GM12878 (cell line): ENCODE data around the gene CALD1. TPM values are rescaled to one million over a fixed set of nuclear protein-coding genes. Genes with fewer than 3 reads are reported as not detected.

ENCODE experiments used
- ATAC-seq: fragments of 200-7000 bp; cut with Tn5 transposase; 3 replicates; pipeline ENCODE4 v1.9.1; 2020; ENCODE audit warnings: mild to moderate bottlenecking, moderate library complexity
- BruUV-seq: library from RNA; stranded (reverse); fragments of 400-500 nt; replicated peaks from 2 replicates; lab custom pipeline; 2021; lab: Mats Ljungman, UMichigan
- CTCF ChIA-PET: fragments of 300-600 bp; sonication (Branson Sonifier 250); formaldehyde crosslinking; extraction: SDS; loops from one replicate; lab custom pipeline; 2021; ENCODE audit warnings: inconsistent platforms; lab: Yijun Ruan, JAX
- POLR2A ChIA-PET: fragments of 350-600 bp; formaldehyde crosslinking; extraction: SDS; loops from one replicate; lab custom pipeline; 2021; ENCODE audit warnings: inconsistent platforms; lab: Charles Lee
- RAD21 ChIA-PET: fragments of 300-600 bp; sonication (Branson Sonifier 250); formaldehyde crosslinking; loops from one replicate; lab custom pipeline; 2023; ENCODE audit warnings: antibody characterized with exemption; ENCODE audit not compliant: unreplicated experiment; lab: Charles Lee
- SMC1A ChIA-PET: fragments of 300-600 bp; sonication (Branson Sonifier 250); formaldehyde crosslinking; loops from one replicate; lab custom pipeline; 2023; ENCODE audit not compliant: unreplicated experiment, uncharacterized antibody; lab: Charles Lee
- DNase-seq: peaks from one replicate; pipeline ENCODE4 v3.0.0-alpha.2; 2011; ENCODE audit warnings: low read depth, low spot score
- FAIRE-seq: peaks from 3 replicates; lab custom pipeline; 2011; peaks lifted over from hg19 to GRCh38; lab: Jason Lieb, UNC
- H2AFZ ChIP-seq: 2 replicates; pipeline ENCODE4 v1.6.0; 2011; ENCODE audit warnings: low read depth, low read length, control low read depth; ENCODE audit not compliant: control insufficient read depth
- H3K27ac ChIP-seq: 2 replicates; pipeline ENCODE4 v1.5.1; 2011; ENCODE audit warnings: control low read depth; ENCODE audit not compliant: control insufficient read depth, insufficient read depth
- H3K27me3 ChIP-seq, 2 experiments: replicated peaks in 1 of 2; 2 replicates each; pipeline versions ENCODE4 v1.6.0 to v1.6.1; 2011; ENCODE audit warnings: low read length in 1 of 2; ENCODE audit not compliant: control insufficient read depth in 2 of 2, insufficient read depth in 2 of 2
- H3K36me3 ChIP-seq, 2 experiments: 2 replicates each; pipeline ENCODE4 v1.5.1; 2011; ENCODE audit warnings: low read length in 1 of 2; ENCODE audit not compliant: control insufficient read depth in 2 of 2, insufficient read depth in 2 of 2
- H3K4me1 ChIP-seq: 2 replicates; pipeline ENCODE4 v1.6.1; 2011; ENCODE audit warnings: mild to moderate bottlenecking, low read length, moderate library complexity, mixed read lengths; ENCODE audit not compliant: control insufficient read depth, insufficient read depth
- H3K4me2 ChIP-seq: 2 replicates; pipeline ENCODE4 v1.6.0; 2011; ENCODE audit warnings: control low read depth; ENCODE audit not compliant: control insufficient read depth, insufficient read depth
- H3K4me3 ChIP-seq: fragments of 200-600 bp; sonication (generic); 2 replicates; pipeline ENCODE4 v1.5.1; 2016
- H3K79me2 ChIP-seq: 2 replicates; pipeline ENCODE4 v1.6.0; 2011; ENCODE audit warnings: low read length; ENCODE audit not compliant: control insufficient read depth, insufficient read depth
- H3K9ac ChIP-seq: 2 replicates; pipeline ENCODE4 v1.8.0; 2011; ENCODE audit warnings: low read length, control low read depth, mixed read lengths; ENCODE audit not compliant: control insufficient read depth, insufficient read depth
- H3K9me3 ChIP-seq: replicated peaks from 3 replicates; pipeline ENCODE4 v1.5.1; 2011; ENCODE audit warnings: mild to moderate bottlenecking, low read length; ENCODE audit not compliant: control insufficient read depth, insufficient read depth
- H4K20me1 ChIP-seq: 2 replicates; pipeline ENCODE4 v1.6.0; 2011; ENCODE audit not compliant: control insufficient read depth, insufficient read depth
- HDGF ChIP-seq: fragments of 450-650 bp; IDR thresholded peaks from 2 replicates; pipeline ENCODE4 v1.6.1; 2016; ENCODE audit warnings: antibody characterized with exemption
- KAT2A ChIP-seq: conservative IDR thresholded peaks from 2 replicates; pipeline ENCODE4 v1.6.1; 2011; ENCODE audit warnings: low read depth, low read length; ENCODE audit not compliant: control insufficient read depth
- LARP7 ChIP-seq: fragments of 450-650 bp; IDR thresholded peaks from 2 replicates; pipeline ENCODE4 v1.6.1; 2017; ENCODE audit warnings: mild to moderate bottlenecking
- NR2C2 ChIP-seq: IDR thresholded peaks from 2 replicates; pipeline ENCODE4 v1.6.1; 2011; ENCODE audit warnings: borderline replicate concordance, low read depth; ENCODE audit not compliant: control insufficient read depth, insufficient read length
- ZNF622 ChIP-seq: fragments of 450-650 bp; IDR thresholded peaks from 2 replicates; pipeline ENCODE4 v1.6.1; 2017; ENCODE audit warnings: mild to moderate bottlenecking, inconsistent platforms
- WGBS: methylation state at CpG from one replicate; pipeline ENCODE4 v1.1.6; 2016; ENCODE audit warnings: low lambda C conversion rate; ENCODE audit not compliant: insufficient replicate concordance, insufficient coverage; ENCODE audit errors: missing lambda C conversion rate; 5-methylcytosine and 5-hydroxymethylcytosine counted together
- in situ Hi-C: fragments of 300-500 bp; cut with MboI; formaldehyde crosslinking; loops from 9 replicates; pipeline ENCODE4 v1.14.3; 2018; ENCODE audit warnings: mixed read lengths
- intact Hi-C: fragments of 100-400 bp; cut with micrococcal nuclease; formaldehyde crosslinking; loops from one replicate; pipeline ENCODE4 v1.14.2; 2022; ENCODE audit not compliant: unreplicated experiment
- polyA plus RNA-seq, 11 experiments: library from polyadenylated mRNA; depleted of rRNA in 4 of 11; unstranded in 6 of 11; stranded (reverse) in 5 of 11; fragments of >200 nt; fragmentation: Nextera tagmentation in 4 of 11; fragmentation: Illumina TruSeq in 1 of 11; extraction: Ambion mirVana in 4 of 11; extraction: Trizol in 1 of 11; gene quantifications; 1 replicate in 1 of 11; 2 replicates in 10 of 11; pipeline versions ENCODE4 v1.2.1 to v1.2.3, GENCODE V29; 2011 to 2016; ENCODE audit warnings: inconsistent platforms in 2 of 11, missing spikeins in 2 of 11, low read depth in 1 of 11
- total RNA-seq, 4 experiments: library from RNA; depleted of rRNA in 3 of 4; stranded (reverse); fragments of >200 nt in 3 of 4; fragmentation: Illumina TruSeq in 1 of 4; extraction: Trizol in 1 of 4; gene quantifications; 2 replicates each; pipeline versions ENCODE4 v1.2.1 to v1.2.3, GENCODE V29; 2013 to 2021
- TF ChIP-seq, protein P1 (sequence below): fragments of 450-650 bp; formaldehyde crosslinking; IDR thresholded peaks from 2 replicates; pipeline ENCODE4 v1.4.0; 2020; ENCODE audit warnings: mild to moderate bottlenecking, moderate library complexity

CALD1 gene
- total and polyA plus RNA-seq, 10 of the 15 experiments (the other 5 are each of a cell fraction or from before 2014, with no cell fraction given) = 0.03 to 1.3 (median 0.22) TPM

- CTCF ChIA-PET = interaction anchor here (0.9 to 1.9 kb wide), 3 partner anchors 9 to 117 kb away, joined by 3 to 4 read pairs (median 3); no protein-coding TSS in a partner anchor
- H3K4me3 ChIP-seq = no peak overlapping the region
Observed at GRCh38 chr7:134747326-134747725, 32.1 kb upstream of the CALD1 start.

More at GRCh38 chr7:134747326-134747725, 32.1 kb upstream of the CALD1 start:
- H3K4me2 ChIP-seq = no peak overlapping the region
- no peaks in the 10 kb centered on the region for H3K9me3 ChIP-seq
- H3K27ac ChIP-seq = no peak overlapping the region
- no peak for FAIRE-seq
- in situ Hi-C loops = no loop called here
- SMC1A ChIA-PET = interaction anchor here (0.7 kb wide), 1 partner anchor 11 kb away, joined by 3 read pairs; no protein-coding TSS in a partner anchor
- TF ChIP-seq LARP7 (no peak), KAT2A (no peak), NR2C2 (no peak), ZNF622 (no peak), HDGF (no peak)
- TF ChIP-seq, protein P1, sequence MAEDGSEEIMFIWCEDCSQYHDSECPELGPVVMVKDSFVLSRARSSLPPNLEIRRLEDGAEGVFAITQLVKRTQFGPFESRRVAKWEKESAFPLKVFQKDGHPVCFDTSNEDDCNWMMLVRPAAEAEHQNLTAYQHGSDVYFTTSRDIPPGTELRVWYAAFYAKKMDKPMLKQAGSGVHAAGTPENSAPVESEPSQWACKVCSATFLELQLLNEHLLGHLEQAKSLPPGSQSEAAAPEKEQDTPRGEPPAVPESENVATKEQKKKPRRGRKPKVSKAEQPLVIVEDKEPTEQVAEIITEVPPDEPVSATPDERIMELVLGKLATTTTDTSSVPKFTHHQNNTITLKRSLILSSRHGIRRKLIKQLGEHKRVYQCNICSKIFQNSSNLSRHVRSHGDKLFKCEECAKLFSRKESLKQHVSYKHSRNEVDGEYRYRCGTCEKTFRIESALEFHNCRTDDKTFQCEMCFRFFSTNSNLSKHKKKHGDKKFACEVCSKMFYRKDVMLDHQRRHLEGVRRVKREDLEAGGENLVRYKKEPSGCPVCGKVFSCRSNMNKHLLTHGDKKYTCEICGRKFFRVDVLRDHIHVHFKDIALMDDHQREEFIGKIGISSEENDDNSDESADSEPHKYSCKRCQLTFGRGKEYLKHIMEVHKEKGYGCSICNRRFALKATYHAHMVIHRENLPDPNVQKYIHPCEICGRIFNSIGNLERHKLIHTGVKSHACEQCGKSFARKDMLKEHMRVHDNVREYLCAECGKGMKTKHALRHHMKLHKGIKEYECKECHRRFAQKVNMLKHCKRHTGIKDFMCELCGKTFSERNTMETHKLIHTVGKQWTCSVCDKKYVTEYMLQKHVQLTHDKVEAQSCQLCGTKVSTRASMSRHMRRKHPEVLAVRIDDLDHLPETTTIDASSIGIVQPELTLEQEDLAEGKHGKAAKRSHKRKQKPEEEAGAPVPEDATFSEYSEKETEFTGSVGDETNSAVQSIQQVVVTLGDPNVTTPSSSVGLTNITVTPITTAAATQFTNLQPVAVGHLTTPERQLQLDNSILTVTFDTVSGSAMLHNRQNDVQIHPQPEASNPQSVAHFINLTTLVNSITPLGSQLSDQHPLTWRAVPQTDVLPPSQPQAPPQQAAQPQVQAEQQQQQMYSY (CRISPR knock-in tag) = no peak
- TF ChIP-seq, all 136 proteins: peak for 0
- ChIA-PET RAD21 (no interaction called here), POLR2A (no interaction called here)
- H3K4me1 ChIP-seq = no peaks in the 10 kb centered on the region
- DNase-seq (no peak), ATAC-seq (no peak)
- H3K36me3 ChIP-seq = no peaks in the 10 kb centered on the region
- H3K79me2 ChIP-seq = no peaks in the 10 kb centered on the region
- no TSS peak for BruUV-seq
- H4K20me1 ChIP-seq = no peaks in the 10 kb centered on the region
- 0 out of 4 replicates have a peak, but pooled peaks cover 0 to 2% of the 10 kb centered on the region in 2 experiments for H3K27me3 ChIP-seq
- 19% methylated on average over 5 of the region's 5 CpGs for WGBS
- no peak overlapping the region for H2AFZ ChIP-seq
- intact Hi-C loops = loop anchor here (5.0 kb wide), 1 partner anchor 35 kb away; no protein-coding TSS in a partner anchor
- H3K9ac ChIP-seq = no peak overlapping the region
